GF-D8 (cell line): ENCODE results near the gene MIEN1.
"Not testable (repeated sequence)": the region's sequence is repeated elsewhere in the genome, so short reads cannot be mapped to it uniquely, and the experiment has no call there.

Experiments
- DNase-seq: peaks from one replicate; lab custom pipeline; 2025; lab: John Stamatoyannopoulos, UW

MIEN1 gene

GRCh38 chr17:39716073-39716818 is 14.1 kb downstream of the MIEN1 start:
- no peak for DNase-seq

- no peak for DNase-seq
Measured at GRCh38 chr17:39715375-39716072, 14.8 kb downstream of the MIEN1 start.

- DNase-seq = no peak
Measured at GRCh38 chr17:39714234-39714633, 16.1 kb downstream of the MIEN1 start.

GRCh38 chr17:39711851-39712250 is 18.5 kb downstream of the MIEN1 start:
- DNase-seq = no peak

GRCh38 chr17:39711071-39711470 is 19.3 kb downstream of the MIEN1 start:
- DNase-seq = not testable (repeated sequence)

- no peak for DNase-seq
Measured at GRCh38 chr17:39709998-39710964, 20.1 kb downstream of the MIEN1 start.

GRCh38 chr17:39709319-39709997 is 20.9 kb downstream of the MIEN1 start:
- no peak for DNase-seq

GRCh38 chr17:39706921-39707337 is 23.4 kb downstream of the MIEN1 start:
- no peak for DNase-seq

GRCh38 chr17:39706383-39706782 is 23.9 kb downstream of the MIEN1 start:
- DNase-seq = no peak

- DNase-seq = no peak
Measured at GRCh38 chr17:39705786-39706348, 24.5 kb downstream of the MIEN1 start.

GRCh38 chr17:39704821-39705551 is 25.3 kb downstream of the MIEN1 start:
- DNase-seq = no peak

GRCh38 chr17:39703913-39704312 is 26.4 kb downstream of the MIEN1 start:
- no peak for DNase-seq

- no peak for DNase-seq
Measured at GRCh38 chr17:39702901-39703893, 27.1 kb downstream of the MIEN1 start.

- no peak for DNase-seq
Measured at GRCh38 chr17:39701784-39702422, 28.4 kb downstream of the MIEN1 start.

GRCh38 chr17:39701012-39701783 is 29.1 kb downstream of the MIEN1 start:
- no peak for DNase-seq

GRCh38 chr17:39700148-39700987 is 30.0 kb downstream of the MIEN1 start:
- DNase-seq = no peak

- no peak for DNase-seq
Measured at GRCh38 chr17:39699818-39700147, 30.5 kb downstream of the MIEN1 start, which contains the start of gene ERBB2. Gene ERBB2, plus strand, starts transcription at chr17:39700064. Its CDS starts 175 bp downstream, at chr17:39700239.
